NCI-H146 treated with DMSO at 0.1 percent for 48 hours (cell line): ENCODE data around the gene PARD3.
A peak's percentile ranks its signal among the peaks of the same experiment; 100 is the strongest.
"Not testable (repeated sequence)": the region's sequence is repeated elsewhere in the genome, so short reads cannot be mapped to it uniquely, and the experiment has no call there.

Experiments
- DNase-seq: peaks from one replicate; lab custom pipeline; 2025; ENCODE audit not compliant: unreplicated experiment; lab: John Stamatoyannopoulos, UW

Gene PARD3

DNA sequence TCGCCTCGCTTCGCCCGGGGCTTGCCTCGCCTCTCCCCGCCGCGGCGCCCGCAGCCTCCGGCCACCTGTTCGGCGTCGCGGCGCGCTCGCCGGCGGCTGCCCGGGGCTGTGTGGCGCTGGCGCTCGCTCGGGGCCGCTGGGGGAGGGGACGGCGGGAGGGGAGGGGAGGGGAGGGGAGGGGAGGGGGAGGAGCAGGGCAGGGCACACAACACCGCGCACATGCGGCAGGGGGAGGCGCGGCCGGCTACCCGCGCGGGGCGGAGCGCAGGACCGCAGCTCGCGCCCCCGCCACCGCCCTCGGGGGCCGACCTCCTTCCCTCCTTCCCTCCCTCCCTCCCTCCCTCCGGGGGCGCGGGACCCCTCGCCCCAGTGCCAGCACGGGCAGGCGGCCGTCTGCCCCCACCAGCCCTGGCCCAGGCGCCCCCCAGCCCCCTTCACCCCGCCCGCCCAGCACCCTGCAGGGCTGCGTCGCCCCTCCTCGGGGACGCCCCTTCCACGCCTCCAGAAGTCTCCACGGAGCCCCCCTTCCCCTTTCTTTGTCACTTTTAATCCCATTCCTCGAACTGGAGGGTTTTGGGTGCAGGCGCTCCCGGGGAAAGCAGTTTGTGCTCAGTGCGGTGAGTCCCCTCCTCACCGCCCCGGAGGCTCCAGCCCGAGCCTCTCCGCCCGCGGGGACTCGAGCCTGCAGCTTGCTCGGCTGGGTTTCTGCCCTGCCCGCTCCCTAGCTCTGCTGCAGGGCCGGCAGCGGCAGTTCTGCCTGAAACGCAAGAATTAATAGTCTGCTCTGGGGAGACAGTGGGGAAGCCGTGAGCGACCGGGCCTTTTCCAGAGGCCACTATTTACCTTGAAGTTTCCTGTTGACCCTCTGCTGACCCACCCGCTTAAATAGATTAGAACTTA, at the start of gene PARD3:
PARD3 (minus strand) TSS at position 112 of the 900 bp plus-strand sequence. CDS start 301 bp downstream, outside the sequence.
- DNase-seq: peak; percentile 52

DNA sequence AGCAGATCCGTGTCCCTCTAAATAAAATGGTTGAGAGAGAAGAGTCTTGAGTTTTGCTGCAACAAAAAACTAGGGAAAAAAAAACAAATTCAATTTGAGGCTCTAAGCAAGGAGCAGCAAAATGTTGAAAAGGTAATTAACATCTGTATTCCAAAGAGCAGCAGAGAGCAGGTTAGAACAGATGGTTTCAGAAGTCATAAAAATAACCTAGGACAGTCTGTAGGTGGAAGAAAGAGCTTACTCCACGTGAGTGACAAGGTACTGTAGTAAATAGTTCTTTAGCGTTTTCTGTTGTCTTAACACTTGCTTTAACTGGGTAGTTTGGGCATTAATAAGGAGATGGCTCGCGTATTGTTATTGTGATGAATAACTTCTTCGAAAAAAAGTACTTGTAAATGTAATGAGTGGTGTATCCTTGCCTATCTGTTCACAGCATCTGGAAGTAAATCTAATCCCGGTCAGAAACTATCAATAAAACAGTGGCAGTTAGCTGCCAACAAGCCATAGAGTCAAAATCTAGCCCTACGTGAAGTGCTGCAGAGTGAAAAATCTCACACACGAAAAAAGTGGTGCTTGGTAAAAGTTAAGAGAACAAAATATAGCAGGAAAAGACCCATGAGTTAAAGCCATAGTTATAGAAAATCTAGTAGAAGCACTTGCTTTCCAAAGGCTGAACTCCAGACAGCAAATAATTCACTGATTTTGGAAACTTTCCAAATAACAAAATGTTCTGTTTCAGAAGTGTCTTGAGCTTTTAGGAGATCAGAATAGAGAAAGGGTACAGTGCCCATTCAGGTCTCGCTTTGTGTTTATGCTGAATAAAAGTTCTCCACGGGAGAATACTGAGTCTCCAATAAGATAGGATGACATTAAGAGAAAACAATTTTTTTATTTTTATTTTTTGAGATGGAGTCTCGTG, 49.3 kb upstream of the PARD3 start:
- no peak for DNase-seq

DNA sequence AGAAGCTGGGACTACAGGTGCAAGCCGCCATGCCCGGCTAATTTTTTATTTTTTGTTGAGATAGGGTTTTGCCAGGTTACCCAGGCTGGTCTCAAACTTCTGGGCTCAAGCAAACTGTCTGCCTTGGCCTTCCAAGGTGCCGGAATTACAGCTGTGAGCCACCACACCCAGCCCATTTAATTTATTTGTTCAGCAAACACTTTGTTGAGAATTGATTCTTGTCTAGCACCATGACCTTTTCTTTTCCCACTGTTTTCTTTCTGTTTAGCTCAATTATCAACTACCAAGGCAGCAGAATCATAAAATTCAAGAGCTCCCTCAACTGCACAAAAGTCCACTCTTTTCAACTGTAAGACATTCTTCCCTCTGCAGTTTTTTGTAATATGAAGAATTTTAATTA, 47.8 kb upstream of the PARD3 start:
- peak; percentile 60 for DNase-seq

DNA sequence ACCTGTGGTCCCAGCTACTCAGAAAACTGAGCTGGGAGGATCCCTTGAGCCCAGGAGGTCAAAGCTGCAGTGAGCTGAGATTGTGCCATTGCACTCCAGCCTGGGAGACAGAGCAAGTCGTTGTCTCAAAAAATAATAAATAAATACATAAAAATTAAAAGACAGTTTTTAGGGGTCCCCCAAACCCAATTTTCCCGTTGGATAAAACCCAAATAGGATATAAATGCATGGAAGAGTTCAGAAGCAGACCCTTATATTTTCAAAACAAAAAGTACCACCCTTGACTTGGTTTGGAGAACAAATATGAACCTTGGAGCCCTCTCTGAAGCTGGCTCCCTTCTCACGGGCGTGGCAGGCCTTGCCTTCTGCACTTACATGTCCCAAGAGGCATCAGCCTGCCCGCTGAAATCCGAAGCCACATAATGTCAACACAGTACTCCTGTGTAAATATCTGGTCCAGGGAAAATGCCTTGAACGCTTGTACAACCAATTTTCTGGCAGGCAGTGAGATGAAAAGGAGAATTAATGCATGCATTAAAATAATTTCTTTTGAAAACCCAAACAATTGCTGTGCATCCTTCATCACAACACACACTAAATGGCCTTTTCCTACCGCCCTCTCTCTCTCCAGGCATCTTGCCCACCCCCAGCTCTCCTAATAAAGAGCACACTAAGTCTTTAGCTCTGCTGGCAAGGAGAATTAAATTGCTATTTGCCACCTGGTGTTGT, 46.4 kb upstream of the PARD3 start:
- peak; percentile 81 for DNase-seq

DNA sequence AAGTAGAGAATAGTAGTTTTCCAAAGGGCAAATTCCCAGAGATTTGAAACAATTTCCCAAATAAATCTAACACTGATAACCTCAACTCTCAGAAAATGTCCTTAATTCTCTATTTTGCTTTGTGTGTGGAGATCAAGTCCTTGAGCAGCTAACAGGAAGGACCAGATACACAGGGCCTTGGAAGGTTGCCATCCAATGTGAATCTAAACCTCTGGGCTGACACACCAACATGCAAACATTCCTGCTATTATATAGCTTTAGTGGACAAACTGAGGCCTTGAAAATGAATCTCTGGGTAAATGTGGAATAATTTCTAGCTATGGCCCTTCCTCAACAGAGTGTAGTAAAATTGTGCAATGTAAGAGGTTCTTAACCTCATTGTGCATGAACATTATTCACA, 44.1 kb upstream of the PARD3 start:
- DNase-seq: no peak

DNA sequence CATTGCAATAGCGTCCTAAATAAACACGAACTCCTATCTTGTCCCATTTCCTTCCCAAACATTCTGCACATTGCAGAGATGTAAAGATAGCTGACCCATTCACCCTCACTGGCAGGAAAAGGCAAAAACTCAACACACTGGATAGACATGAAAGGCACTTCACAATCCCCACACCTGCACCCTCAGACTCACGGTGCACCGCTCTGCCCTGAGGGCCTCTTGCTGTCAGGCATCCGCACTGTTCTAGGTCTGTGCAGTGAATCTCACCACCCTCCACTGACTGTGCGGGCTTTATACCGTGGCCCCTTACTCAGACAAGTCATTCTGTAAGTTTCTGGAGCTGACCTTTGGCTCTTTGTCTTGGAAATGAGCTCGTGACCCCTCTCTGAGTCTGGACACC, 42.9 kb upstream of the PARD3 start:
- no peak for DNase-seq

DNA sequence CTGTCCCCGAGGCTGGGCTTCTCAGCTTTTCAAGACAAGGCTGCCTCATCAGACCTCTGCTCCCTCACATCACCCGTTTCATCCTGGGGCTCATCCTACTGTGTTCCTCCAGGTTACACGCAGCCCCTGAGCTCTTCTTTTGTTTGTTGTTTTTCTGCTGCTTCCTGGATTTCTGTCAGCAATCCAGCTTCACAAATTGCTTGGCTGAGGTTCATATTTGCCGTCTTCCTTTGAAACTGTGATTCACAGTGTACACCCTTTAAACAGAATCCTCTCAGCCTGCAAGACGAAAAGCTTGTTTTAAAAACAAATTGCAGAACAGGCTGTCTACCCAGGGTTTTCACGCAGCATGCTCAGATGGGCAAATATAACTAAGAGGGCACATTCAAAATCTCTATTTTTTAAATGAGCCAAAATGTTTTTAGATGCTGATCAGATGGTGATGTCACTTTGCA, 39.1 kb upstream of the PARD3 start:
- DNase-seq: no peak

DNA sequence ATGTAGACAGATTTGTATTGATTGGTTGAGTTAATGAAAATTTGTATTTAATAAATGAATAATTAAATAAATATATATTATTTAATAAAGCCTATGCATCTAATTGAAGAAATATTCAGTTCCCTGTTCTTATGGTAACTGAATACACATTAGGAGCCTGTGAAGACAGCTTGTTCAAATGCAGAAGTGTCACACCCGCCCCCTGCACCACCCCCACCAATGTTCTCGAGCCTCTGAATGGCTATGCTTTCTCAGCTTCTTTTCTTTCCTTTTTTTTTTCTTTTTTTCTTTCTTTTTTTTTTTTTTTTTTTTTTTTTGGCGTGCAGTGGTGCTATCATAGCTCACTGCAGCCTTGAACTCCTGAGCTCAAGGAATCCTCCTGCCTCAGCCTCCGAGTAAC, 38.3 kb upstream of the PARD3 start:
- DNase-seq: no peak

DNA sequence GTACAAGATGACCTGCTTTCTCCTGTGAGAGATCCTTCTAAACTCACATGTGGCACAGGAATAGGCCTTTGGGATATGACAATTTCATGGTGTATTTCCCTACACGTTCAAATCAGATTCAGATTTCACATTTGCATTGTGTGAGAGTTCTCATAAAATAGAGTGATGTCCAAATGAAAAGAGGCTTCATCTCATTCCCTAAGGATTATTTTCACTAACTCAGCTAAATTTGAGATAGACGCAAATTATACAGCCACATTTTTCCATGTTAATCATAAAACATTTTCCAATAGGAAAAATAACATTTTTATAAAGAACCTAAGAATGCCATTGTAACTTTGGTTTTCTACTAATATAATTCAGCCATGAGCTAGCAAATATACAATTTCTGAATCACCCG, 35.5 kb upstream of the PARD3 start:
- no peak for DNase-seq

DNA sequence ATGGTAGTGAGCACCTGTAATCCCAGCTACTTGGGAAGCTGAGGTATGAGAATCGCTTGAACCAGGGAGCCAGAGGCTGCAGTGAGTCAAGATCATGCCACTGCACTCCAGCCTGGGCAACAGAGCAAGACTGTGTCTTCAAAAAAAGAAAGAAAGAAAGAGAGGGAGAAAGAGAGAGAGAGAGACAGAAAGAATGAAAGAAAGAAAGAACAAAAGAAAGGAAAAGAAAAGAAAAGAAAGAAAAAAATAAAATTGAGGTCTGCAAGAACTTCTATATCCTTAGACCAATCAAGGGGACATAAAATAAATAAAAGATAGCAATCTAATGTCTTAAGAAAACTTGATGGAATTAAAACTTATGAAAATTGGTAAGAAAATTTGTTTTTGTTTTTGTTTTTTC, 34.9 kb upstream of the PARD3 start:
- DNase-seq: no peak

DNA sequence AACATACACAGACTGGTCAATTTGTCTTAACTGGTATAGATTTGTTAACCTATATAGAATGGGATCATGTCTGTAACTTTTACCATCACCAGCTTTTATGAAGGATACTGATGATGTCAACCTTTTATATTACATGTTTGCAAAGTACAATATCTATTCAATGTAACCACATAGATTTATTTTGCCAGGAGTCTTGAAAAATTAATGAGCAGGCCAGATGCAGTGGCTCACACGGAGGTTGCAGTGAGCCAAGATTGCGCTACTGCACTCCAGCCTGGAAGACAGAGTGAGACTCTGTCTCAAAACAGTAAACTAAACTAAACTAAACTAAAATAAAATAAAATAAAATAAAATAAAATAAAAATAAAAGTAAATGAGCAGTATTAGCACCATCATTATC, 30.0 kb upstream of the PARD3 start:
- no peak for DNase-seq

DNA sequence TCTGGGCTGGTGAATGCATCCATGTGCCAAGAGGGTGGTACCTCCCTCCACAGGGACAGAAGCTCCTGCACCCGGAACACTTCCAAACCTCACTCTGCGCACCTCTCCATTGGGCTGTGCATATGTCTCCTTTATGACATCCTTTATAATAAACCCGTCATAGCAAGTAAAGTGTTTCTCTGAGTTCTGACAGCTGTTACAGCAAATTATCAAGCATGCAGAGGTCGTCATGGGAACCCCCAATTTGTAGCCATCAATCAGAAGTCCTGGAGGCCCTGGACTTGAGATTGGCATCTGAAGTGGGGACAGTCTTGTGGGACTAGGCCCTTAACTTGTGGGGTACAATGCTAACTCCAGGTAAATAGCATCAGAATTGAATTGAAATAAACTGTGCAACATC, 29.4 kb upstream of the PARD3 start:
- DNase-seq: no peak

DNA sequence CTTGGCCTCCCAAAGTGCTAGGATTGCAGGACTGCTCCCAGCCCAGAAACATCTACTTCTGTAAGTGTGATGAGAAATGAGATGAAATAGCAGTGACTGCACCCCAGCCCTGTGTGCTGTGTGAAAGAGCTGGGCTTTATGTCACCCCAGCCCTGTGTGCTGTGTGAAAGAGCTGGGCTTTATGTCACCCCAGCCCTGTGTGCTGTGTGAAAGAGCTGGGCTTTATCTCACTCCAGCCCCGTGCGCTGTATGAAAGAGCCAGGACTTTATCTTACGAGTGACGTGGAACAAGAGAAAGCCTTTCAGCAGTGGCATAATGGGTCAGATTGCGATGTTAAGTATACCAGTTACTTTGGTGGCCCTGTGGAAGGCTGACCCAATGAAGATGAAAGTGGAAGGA, 28.4 kb upstream of the PARD3 start:
- DNase-seq: not testable (repeated sequence)

DNA sequence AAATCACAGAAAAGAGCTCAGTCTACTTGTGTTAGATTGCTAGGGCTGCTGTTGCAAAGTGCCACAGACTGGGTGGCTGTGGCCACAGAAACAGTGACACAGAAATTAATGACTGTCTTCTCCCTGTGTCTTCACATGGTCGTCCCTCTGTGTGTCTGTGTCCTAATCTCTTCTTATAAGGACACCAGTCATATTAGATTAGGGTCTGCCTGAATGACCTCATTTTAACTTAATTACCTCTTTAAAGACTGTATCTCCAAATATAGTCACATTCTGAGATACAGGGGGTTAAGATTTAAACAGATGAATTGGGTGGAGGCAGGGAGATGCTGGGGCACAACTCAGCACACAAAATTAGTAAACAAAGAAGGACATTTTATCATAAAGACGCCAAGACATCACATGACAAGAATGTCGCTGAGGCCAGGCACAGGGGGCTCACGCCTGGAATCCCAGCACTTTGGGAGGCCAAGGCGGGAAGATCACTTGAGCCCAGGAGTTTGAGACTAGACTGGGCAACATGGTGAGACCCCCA, 23.3 kb upstream of the PARD3 start:
- DNase-seq: no peak

DNA sequence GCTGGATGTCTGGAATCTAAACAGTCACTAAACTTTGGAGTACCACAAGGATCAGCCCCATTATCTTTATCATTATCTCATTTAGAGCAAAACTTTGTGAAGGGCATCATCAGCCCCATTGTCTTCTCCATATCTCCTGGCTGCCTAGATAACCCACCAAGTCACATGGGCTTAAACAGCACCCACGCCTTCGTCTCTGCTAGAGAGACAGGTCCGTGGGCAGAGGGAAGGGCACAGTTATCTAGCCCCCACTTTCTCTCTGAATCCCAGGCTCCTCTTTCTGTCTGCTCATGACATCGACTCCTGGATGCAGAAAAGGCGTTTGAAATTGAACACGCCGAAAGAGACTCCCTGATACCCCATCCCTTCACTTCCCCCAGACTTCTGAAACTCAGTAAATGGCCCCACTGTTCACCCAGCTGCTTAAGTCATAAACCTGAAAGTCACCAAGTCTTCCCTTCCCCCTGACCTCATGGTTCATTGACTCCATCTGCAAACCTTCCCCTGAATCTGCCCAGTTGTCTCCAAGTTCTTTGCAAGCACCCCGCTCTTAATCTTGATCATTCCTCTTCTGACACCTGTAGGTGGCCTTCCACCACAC, 20.9 kb upstream of the PARD3 start:
- DNase-seq: no peak

DNA sequence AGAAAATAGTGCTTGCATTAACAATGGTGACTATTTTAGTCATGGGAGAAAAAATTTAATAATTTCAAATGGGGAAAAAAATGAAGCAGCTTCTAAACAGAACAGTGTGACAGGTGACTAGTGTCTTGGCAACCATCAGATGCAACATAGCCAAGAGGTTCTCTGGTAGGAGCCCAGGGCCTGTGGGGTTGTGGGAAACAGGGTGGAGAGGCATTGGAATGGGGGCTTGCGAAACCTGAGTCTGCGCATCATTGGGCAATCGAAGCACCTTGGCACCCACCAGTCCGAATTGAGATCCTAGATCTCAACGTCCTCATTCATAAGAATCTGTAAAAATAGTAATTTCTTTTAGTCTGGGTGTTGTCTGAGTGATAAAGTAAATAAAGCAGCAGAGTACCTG, 19.2 kb upstream of the PARD3 start:
- no peak for DNase-seq

DNA sequence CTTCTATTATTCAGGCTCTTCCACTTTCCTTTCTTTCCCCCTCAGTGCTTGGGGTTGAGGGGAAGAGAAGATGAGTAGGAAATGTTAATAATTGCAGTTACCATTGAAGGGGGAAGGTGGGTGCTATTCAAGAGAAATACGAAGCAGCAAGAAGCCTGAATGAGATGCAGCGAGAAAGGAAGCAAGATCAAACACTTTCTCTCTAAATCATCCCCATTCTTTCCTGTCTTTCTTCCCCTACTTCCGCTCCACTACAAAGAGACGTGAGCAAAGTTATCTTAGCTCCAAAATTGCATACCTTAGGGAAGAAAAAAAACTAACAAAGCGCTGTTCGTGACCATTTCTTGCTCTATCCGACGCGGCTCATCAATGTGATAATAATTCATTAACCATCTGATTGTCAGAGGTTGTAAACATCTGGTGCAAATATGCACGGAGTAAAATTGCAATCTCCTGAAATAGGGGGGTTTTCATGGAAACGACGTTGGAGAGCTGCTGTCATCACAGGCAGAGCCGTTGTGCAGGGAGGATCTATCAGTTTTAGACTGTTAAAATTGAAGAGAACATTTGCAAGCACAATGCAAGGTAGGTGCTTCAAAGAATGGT, 15.2 kb upstream of the PARD3 start:
- DNase-seq: no peak

DNA sequence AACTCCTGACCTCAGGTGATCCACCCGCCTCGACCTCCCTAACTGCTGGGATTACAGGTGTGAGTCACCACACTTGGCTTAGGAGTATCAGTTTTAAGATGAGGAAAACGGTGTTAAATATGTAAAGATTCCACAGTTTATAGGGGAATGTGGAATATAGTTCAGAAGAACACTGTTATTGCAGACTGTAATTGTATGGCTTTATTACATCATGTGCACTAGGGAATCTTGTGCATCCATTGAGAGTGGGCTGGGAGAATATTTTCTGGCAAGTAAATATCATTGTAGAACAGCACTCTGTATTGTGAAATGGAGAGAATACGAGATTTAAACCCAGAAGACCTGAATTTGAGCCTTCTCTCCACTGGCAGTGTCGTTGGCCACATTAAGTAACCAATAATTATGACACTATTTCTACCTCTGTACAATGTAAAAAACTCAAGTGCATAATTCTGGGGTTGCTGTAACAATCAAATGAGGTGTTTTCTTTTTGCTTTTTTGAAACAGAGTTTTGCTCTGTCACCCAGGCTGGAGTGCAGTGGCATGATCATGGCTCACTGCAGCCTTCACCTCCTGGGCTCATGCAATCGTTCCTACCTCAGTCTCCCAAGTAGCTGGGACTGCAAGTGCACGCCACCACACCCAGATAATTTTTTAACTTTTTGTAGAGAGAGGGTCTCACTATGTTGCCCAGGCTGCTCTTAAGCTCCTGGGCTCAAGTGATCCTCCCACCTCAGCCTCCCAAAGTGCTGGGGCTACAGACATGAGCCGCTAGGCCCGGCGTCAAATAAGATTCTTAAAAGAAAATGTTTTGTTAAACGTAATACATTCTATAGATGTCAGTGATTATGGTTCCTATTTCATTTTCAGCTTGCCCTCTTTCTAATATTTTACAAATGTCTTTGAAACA, 12.0 kb upstream of the PARD3 start:
- no peak for DNase-seq

DNA sequence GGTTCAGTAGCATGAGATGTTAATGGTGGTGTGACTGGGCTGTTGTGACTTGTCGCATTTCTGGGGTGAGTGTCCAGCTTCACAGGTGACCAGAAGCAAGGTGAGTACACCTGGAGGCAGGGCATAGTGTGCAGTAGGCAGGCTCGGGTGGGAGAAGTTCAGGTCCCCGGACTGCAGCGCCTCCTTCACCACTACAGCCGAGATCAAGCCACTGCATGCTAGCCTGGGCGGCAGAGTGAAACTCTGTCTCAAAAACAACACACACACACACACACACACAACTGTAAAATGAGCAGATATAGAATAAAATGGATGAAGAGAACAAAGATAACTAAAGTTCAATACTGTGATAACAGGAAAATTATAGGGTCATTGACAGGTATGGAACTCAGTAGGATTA, 11.1 kb upstream of the PARD3 start:
- DNase-seq: no peak
